Smooth muscle cell (in vitro differentiated cells): Measurements from ENCODE around the gene DES. TPM values are rescaled to one million over a fixed set of nuclear protein-coding genes. Genes with fewer than 3 reads are reported as not detected.

ENCODE experiments used
- DNase-seq: peaks from one replicate; lab custom pipeline; 2025; ENCODE audit not compliant: unreplicated experiment; lab: John Stamatoyannopoulos, UW
- H2AFZ ChIP-seq: fragments of 200-600 bp; sonication (generic); 2 replicates; pipeline ENCODE4 v1.6.0; 2016; ENCODE audit warnings: antibody characterized with exemption, low read depth, mild to moderate bottlenecking
- H3F3A ChIP-seq: fragments of 200-600 bp; sonication (generic); 2 replicates; pipeline ENCODE4 v1.6.0; 2017; ENCODE audit warnings: antibody characterized with exemption, low read depth
- H3K27ac ChIP-seq: fragments of 200-600 bp; sonication (generic); 2 replicates; pipeline ENCODE4 v1.5.1; 2016; ENCODE audit warnings: low read depth, mild to moderate bottlenecking
- H3K27me3 ChIP-seq: fragments of 200-600 bp; sonication (generic); 2 replicates; pipeline ENCODE4 v1.6.1; 2016; ENCODE audit warnings: low read depth, mild to moderate bottlenecking
- H3K36me3 ChIP-seq: fragments of 200-600 bp; sonication (generic); 2 replicates; pipeline ENCODE4 v1.5.1; 2016; ENCODE audit warnings: low read depth
- H3K4me1 ChIP-seq: fragments of 200-600 bp; sonication (generic); 2 replicates; pipeline ENCODE4 v1.5.1; 2016; ENCODE audit warnings: low read depth
- H3K4me2 ChIP-seq: fragments of 200-600 bp; sonication (generic); 2 replicates; pipeline ENCODE4 v1.6.0; 2016; ENCODE audit warnings: mild to moderate bottlenecking
- H3K4me3 ChIP-seq: fragments of 200-600 bp; sonication (generic); 2 replicates; pipeline ENCODE4 v1.5.1; 2016; ENCODE audit warnings: mild to moderate bottlenecking
- H3K79me2 ChIP-seq: fragments of 200-600 bp; sonication (generic); 2 replicates; pipeline ENCODE4 v1.6.0; 2016; ENCODE audit warnings: low read depth, mild to moderate bottlenecking
- H3K9ac ChIP-seq: fragments of 200-600 bp; sonication (generic); 2 replicates; pipeline ENCODE4 v1.6.0; 2016; ENCODE audit warnings: low read depth
- H3K9me3 ChIP-seq: fragments of 200-600 bp; sonication (generic); replicated peaks from 2 replicates; pipeline ENCODE4 v1.5.1; 2016; ENCODE audit warnings: low read depth
- H4K20me1 ChIP-seq: fragments of 200-600 bp; sonication (generic); 2 replicates; pipeline ENCODE4 v1.6.0; 2016; ENCODE audit warnings: low read depth
- CTCF ChIP-seq: fragments of 200-600 bp; sonication (generic); IDR thresholded peaks from 2 replicates; pipeline ENCODE4 v1.5.1; 2017; ENCODE audit warnings: borderline replicate concordance, mild to moderate bottlenecking, antibody characterized with exemption; ENCODE audit not compliant: insufficient read depth, poor library complexity, severe bottlenecking
- WGBS: methylation state at CpG from one replicate; pipeline ENCODE4 v1.1.7; 2016; ENCODE audit warnings: low lambda C conversion rate; 5-methylcytosine and 5-hydroxymethylcytosine counted together
- polyA plus RNA-seq: library from polyadenylated mRNA; unstranded; fragments of >200 nt; fragmentation: Nextera tagmentation; extraction: Ambion mirVana; gene quantifications from 2 replicates; pipeline ENCODE4 v1.2.1, GENCODE V29; 2016
- total RNA-seq: library from RNA; depleted of rRNA; stranded (reverse); fragments of >200 nt; gene quantifications from 2 replicates; pipeline ENCODE4 v1.2.3, GENCODE V29; 2014

DES gene
- total and polyA plus RNA-seq, 2 experiments from 2014 or later: 103 to 109 TPM

DNA sequence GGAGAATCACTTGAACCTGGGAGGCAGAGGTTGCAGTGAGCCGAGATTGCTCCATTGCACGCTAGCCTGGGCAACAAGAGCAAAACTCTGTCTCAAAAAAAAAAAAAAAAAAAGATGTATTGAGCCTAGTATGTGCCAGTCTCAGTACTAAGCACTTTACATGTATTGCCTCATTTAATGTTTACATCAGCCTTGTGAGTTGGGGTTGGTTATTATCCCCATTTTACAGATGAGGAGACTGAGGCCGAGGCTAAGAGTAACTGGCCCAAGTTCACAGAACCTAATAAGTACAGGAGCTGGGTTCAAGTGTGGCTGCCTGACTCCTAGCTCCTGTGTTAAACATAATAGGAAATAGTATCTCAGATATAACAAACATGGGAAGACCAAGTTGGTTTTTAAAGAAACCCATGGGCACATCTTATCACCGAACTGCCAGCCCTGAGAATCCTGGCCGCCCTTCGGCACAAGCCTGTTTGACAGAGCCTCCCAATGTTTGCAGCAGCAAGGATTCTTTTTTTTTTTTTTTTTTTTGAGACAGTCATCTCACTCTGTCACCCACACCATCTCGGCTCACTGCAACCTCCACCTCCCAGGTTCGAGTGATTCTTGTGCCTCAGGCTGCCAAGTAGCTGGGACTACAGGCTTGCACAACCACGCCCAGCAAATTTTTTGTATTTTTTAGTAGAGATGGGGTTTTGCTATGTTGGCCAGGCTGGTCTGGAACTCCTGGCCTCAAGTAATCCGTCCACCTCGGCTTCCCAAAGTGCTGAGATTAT is 56.3 kb downstream of the DES start:
- Histone ChIP-seq H4K20me1 (no peaks in the 10 kb centered on the region), H3K36me3 (no peaks in the 10 kb centered on the region), H3K4me3 (no peak overlapping the region), H3K27me3 (no peaks in the 10 kb centered on the region), H3K4me2 (no peak overlapping the region), H3K9me3 (no peaks in the 10 kb centered on the region), H3K4me1 (no peaks in the 10 kb centered on the region), H3K27ac (no peak overlapping the region), H3K79me2 (no peaks in the 10 kb centered on the region), H3F3A (no peaks in the 10 kb centered on the region), H3K9ac (no peak overlapping the region), H2AFZ (no peak overlapping the region)
- TF ChIP-seq CTCF: no peak
- 79% methylated on average over 11 of the region's 11 CpGs for WGBS
- no peak for DNase-seq

- Histone ChIP-seq H3K4me1 (no peaks in the 10 kb centered on the region), H3K36me3 (no peaks in the 10 kb centered on the region), H4K20me1 (no peaks in the 10 kb centered on the region), H2AFZ (no peak overlapping the region), H3K9me3 (no peaks in the 10 kb centered on the region), H3F3A (no peaks in the 10 kb centered on the region), H3K27ac (no peak overlapping the region), H3K4me3 (no peak overlapping the region), H3K4me2 (no peak overlapping the region), H3K27me3 (no peaks in the 10 kb centered on the region), H3K9ac (no peak overlapping the region), H3K79me2 (no peaks in the 10 kb centered on the region)
- WGBS: 78% methylated on average over 6 of the region's 6 CpGs
- no peak for DNase-seq
- no peak for TF ChIP-seq CTCF
Measured at GRCh38 chr2:219475278-219475677, 57.1 kb downstream of the DES start.

DNA sequence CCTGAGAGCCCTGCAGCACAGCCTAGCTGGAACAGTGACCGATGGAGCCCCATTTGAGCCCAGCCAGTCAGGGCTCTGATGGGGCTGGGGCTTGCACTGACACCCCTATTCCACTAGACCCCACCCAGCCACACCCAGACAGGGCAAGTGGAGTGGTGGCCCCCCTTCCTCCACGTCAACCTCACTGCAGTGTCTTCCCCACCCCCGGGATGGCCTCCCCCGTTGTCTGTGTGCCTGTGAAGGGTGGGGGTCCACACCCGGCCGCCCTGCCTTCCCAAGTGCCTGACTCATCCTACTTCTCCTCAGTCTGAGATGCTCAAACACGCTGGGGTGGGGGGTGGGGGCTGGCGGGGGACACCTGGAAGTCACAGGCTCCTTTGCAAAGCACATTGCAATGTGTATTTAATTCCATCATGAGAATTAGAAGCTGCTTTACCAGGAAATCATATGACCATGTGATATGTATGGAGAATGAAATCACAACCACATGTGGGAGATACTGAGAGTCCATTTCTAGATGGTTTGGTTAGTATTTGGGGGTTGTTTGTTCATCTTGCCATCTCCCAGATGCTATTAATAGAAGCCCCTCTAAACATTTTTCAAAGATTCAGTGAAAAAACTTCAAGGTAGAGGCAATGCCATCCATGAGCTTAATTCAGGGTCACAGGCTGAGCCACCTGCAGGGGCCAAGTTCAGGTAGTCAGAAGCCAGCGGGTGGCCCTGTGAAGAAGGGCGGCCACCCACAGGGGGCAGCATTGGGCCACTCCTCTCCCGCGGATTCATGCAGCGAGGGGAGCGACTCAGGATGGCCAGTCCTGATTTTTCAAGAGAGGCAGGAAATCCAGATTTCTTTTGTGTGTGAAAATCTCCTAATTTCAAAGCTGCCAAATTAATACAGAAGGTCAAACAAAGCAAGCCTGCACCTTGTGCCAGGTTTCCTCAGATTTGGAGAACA is 57.8 kb downstream of the DES start:
- H3K79me2 ChIP-seq: no peaks in the 10 kb centered on the region
- no peak overlapping the region for H3K4me3 ChIP-seq
- no peak overlapping the region for H2AFZ ChIP-seq
- H4K20me1 ChIP-seq: no peaks in the 10 kb centered on the region
- no peak overlapping the region for H3K9ac ChIP-seq
- H3K4me2 ChIP-seq: peak overlapping the region; percentile 79
- peak; percentile 86 for TF ChIP-seq CTCF
- H3K27me3 ChIP-seq: no peaks in the 10 kb centered on the region
- H3K36me3 ChIP-seq: no peaks in the 10 kb centered on the region
- H3F3A ChIP-seq: no peaks in the 10 kb centered on the region
- 36% methylated on average over 14 of the region's 14 CpGs for WGBS
- H3K4me1 ChIP-seq: no peaks in the 10 kb centered on the region
- H3K9me3 ChIP-seq: no peaks in the 10 kb centered on the region
- DNase-seq: peak; percentile 26
- no peak overlapping the region for H3K27ac ChIP-seq

Other genes starting within 250 kb of the DES start
- not detected in 2 replicates for gene SLC23A3, start 248.3 kb upstream of the DES start, total RNA-seq
- gene SLC23A3, start 248.3 kb upstream of the DES start, polyA plus RNA-seq: 0.40 TPM in 1 of 2 replicates, not detected in the other
- gene CNPPD1, start 241.5 kb upstream of the DES start, total RNA-seq: 11.6 and 14.8 TPM in 2 replicates
- 26.0 and 35.3 TPM in 2 replicates for gene CNPPD1, start 241.5 kb upstream of the DES start, polyA plus RNA-seq
- gene RETREG2, start 240.1 kb upstream of the DES start, total RNA-seq: 48.7 and 49.8 TPM in 2 replicates
- gene RETREG2, start 240.1 kb upstream of the DES start, polyA plus RNA-seq: 57.2 and 66.6 TPM in 2 replicates
- 19.1 and 29.7 TPM in 2 replicates for gene ZFAND2B, start 211.6 kb upstream of the DES start, total RNA-seq
- gene ZFAND2B, start 211.6 kb upstream of the DES start, polyA plus RNA-seq: 48.3 and 56.3 TPM in 2 replicates
- gene ABCB6, start 199.4 kb upstream of the DES start, total RNA-seq: 18.2 and 29.0 TPM in 2 replicates
- gene ABCB6, start 199.4 kb upstream of the DES start, polyA plus RNA-seq: 41.3 and 50.3 TPM in 2 replicates
- 44.1 and 58.1 TPM in 2 replicates for gene ATG9A, start 188.7 kb upstream of the DES start, total RNA-seq
- 61.6 and 62.6 TPM in 2 replicates for gene ATG9A, start 188.7 kb upstream of the DES start, polyA plus RNA-seq
- gene ANKZF1, start 188.6 kb upstream of the DES start, total RNA-seq: 35.1 and 52.6 TPM in 2 replicates
- 31.7 and 60.5 TPM in 2 replicates for gene ANKZF1, start 188.6 kb upstream of the DES start, polyA plus RNA-seq
- 4.2 and 26.4 TPM in 2 replicates for gene GLB1L, start 172.9 kb upstream of the DES start, total RNA-seq
- 2.8 and 4.1 TPM in 2 replicates for gene GLB1L, start 172.9 kb upstream of the DES start, polyA plus RNA-seq
- 15.2 and 17.8 TPM in 2 replicates for gene STK16, start 172.9 kb upstream of the DES start, total RNA-seq
- 8.8 and 9.6 TPM in 2 replicates for gene STK16, start 172.9 kb upstream of the DES start, polyA plus RNA-seq
- not detected in 2 replicates for gene TUBA4B, start 165.1 kb upstream of the DES start, total RNA-seq
- not detected in 2 replicates for gene TUBA4B, start 165.1 kb upstream of the DES start, polyA plus RNA-seq
- gene TUBA4A, start 164.5 kb upstream of the DES start, total RNA-seq: 44.0 and 53.2 TPM in 2 replicates
- 29.4 and 86.5 TPM in 2 replicates for gene TUBA4A, start 164.5 kb upstream of the DES start, polyA plus RNA-seq
- 37.2 and 52.4 TPM in 2 replicates for gene DNAJB2, start 139.0 kb upstream of the DES start, total RNA-seq
- 14.3 and 24.2 TPM in 2 replicates for gene DNAJB2, start 139.0 kb upstream of the DES start, polyA plus RNA-seq
- 10.7 and 19.4 TPM in 2 replicates for gene PTPRN, start 109.0 kb upstream of the DES start, total RNA-seq
- gene PTPRN, start 109.0 kb upstream of the DES start, polyA plus RNA-seq: 31.1 and 36.4 TPM in 2 replicates
- gene RESP18, start 85.6 kb upstream of the DES start, total RNA-seq: not detected in 2 replicates
- not detected in 2 replicates for gene RESP18, start 85.6 kb upstream of the DES start, polyA plus RNA-seq
- 24.9 and 137 TPM in 2 replicates for gene DNPEP, start 30.5 kb upstream of the DES start, total RNA-seq
- gene DNPEP, start 30.5 kb upstream of the DES start, polyA plus RNA-seq: 48.1 and 61.8 TPM in 2 replicates
- 14.9 and 38.8 TPM in 2 replicates for gene SPEG, start 16.5 kb downstream of the DES start, total RNA-seq
- gene SPEG, start 16.5 kb downstream of the DES start, polyA plus RNA-seq: 37.8 and 40.5 TPM in 2 replicates
- gene GMPPA, start 80.5 kb downstream of the DES start, total RNA-seq: 52.2 and 59.3 TPM in 2 replicates
- gene GMPPA, start 80.5 kb downstream of the DES start, polyA plus RNA-seq: 77.8 and 81.7 TPM in 2 replicates
- gene ASIC4, start 96.1 kb downstream of the DES start, total RNA-seq: 0.49 TPM in 1 of 2 replicates, not detected in the other
- gene ASIC4, start 96.1 kb downstream of the DES start, polyA plus RNA-seq: 0.32 and 1.7 TPM in 2 replicates
- gene CHPF, start 125.4 kb downstream of the DES start, total RNA-seq: 141 and 156 TPM in 2 replicates
- gene CHPF, start 125.4 kb downstream of the DES start, polyA plus RNA-seq: 319 and 344 TPM in 2 replicates
- gene TMEM198, start 125.7 kb downstream of the DES start, total RNA-seq: 3.3 and 6.9 TPM in 2 replicates
- gene TMEM198, start 125.7 kb downstream of the DES start, polyA plus RNA-seq: 3.3 and 8.5 TPM in 2 replicates
- gene OBSL1, start 153.2 kb downstream of the DES start, total RNA-seq: 47.1 and 71.9 TPM in 2 replicates
- gene OBSL1, start 153.2 kb downstream of the DES start, polyA plus RNA-seq: 51.1 and 67.9 TPM in 2 replicates
- 2.4 and 4.0 TPM in 2 replicates for gene INHA, start 153.9 kb downstream of the DES start, total RNA-seq
- gene INHA, start 153.9 kb downstream of the DES start, polyA plus RNA-seq: 4.3 and 16.7 TPM in 2 replicates
- 5.7 and 10.2 TPM in 2 replicates for gene STK11IP, start 179.5 kb downstream of the DES start, total RNA-seq
- gene STK11IP, start 179.5 kb downstream of the DES start, polyA plus RNA-seq: 13.6 and 22.5 TPM in 2 replicates
- gene SLC4A3, start 209.3 kb downstream of the DES start, total RNA-seq: 3.4 and 4.9 TPM in 2 replicates
- 12.1 and 13.6 TPM in 2 replicates for gene SLC4A3, start 209.3 kb downstream of the DES start, polyA plus RNA-seq